Measurements from ENCODE around the gene PGM5.
"Not testable (repeated sequence)": the region's sequence is repeated elsewhere in the genome, so short reads cannot be mapped to it uniquely, and the experiment has no call there.

The PGM5 gene

DNA sequence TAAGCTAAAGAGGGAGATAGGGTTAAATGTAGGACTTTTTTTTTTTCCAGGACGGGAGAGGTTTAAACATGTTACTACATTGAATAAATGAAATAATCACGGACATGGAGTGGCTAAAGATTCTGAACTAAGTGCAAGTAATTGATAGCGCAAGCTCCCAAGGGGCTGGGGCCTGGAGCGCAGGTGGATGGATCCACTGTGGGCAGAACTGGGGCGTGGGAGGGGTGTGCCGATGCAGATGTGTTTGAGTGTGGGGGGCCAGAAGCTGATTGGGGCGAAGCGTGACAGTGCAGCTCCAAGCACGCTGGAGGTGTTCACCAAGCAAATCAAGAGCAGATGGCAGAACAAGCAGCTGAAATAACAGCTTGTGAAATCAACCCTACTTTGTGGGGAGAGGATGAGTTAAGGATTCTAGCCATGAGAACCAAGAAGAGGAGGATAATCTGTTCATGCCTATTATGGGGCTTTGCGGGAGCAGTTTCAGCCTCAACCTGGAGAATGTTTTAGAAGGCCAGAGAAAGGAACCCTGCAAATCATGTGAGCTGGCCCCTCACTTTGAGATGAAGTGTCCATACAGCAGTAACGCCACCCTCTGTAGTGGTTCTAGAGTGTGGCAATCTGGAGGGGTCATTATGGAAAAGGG, 25.8 kb upstream of the PGM5 start:
- not testable (repeated sequence) for H3K27me3 ChIP-seq (ENCODE audit: low read length); H3F3A ChIP-seq (ENCODE audit: insufficient read depth); H3K4me2 ChIP-seq (ENCODE audit: low read depth, low read length, poor library complexity, severe bottlenecking); H4K20me1 ChIP-seq (ENCODE audit: low read depth, low read length); H3K9me3 ChIP-seq (ENCODE audit: insufficient read depth, low read length); H3K36me3 ChIP-seq (ENCODE audit: low read length); H3K27ac ChIP-seq (ENCODE audit: low read depth, low read length); H2AFZ ChIP-seq (ENCODE audit: low read depth, low read length, severe bottlenecking); H3K4me3 ChIP-seq (ENCODE audit: insufficient read depth, low read length, poor library complexity, severe bottlenecking); H3K79me2 ChIP-seq (ENCODE audit: insufficient read depth, low read length); H3K9me2 ChIP-seq (replicated peaks; ENCODE audit: insufficient read depth, low read length); H3K9ac ChIP-seq (ENCODE audit: low read length)

DNA sequence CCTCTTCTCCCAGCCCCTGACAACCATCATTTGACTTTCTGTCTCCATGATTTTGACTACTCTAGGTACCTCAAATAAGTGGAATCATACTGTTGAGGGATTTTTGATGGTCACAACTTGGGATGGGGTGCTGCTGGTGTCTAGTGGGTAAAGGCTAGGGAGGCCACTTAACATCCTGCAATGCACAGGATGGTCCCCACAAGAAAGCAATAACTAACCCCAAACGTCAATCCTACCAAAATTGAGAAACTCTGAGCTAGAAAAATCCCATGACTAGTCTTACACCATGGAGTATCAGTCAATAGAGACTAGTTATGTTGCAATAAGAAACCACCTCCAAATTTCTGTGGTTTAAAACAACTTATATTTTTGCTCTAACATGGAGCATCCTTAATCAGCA, 24.3 kb upstream of the PGM5 start:
- H2AFZ ChIP-seq (ENCODE audit: low read depth, low read length, severe bottlenecking); H3K79me2 ChIP-seq (ENCODE audit: insufficient read depth, low read length); H3K9me3 ChIP-seq (ENCODE audit: insufficient read depth, low read length); H3K27ac ChIP-seq (ENCODE audit: low read depth, low read length); H3K4me2 ChIP-seq (ENCODE audit: low read depth, low read length, poor library complexity, severe bottlenecking); H3K4me3 ChIP-seq (ENCODE audit: insufficient read depth, low read length, poor library complexity, severe bottlenecking); H4K20me1 ChIP-seq (ENCODE audit: low read depth, low read length); H3K27me3 ChIP-seq (ENCODE audit: low read length); H3K9ac ChIP-seq (ENCODE audit: low read length); H3F3A ChIP-seq (ENCODE audit: insufficient read depth); H3K9me2 ChIP-seq (replicated peaks; ENCODE audit: insufficient read depth, low read length); H3K36me3 ChIP-seq (ENCODE audit: low read length): not testable (repeated sequence)

DNA sequence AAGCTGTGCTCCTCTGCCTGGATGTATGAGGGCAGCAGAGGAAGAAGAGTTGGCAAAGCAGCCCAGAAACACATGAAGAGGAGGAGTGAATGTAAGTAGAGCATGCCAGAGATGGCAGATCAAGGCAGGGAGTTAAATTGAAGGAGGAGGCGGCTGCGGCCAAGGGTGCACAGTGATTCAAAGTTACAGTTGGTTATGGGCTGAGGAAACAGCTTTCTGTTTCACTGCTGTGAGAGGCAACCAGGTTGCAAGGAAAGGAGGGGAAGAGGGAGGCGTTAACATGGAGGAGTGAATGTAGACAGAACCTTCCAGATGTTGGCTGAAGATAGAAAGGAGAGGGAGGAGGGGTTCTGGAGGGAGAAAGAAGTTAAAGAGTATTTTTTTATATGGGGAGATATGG, 20.5 kb upstream of the PGM5 start:
- H4K20me1 ChIP-seq (ENCODE audit: low read depth, low read length); H3K36me3 ChIP-seq (ENCODE audit: low read length); H3K4me3 ChIP-seq (ENCODE audit: insufficient read depth, low read length, poor library complexity, severe bottlenecking); H3K9me3 ChIP-seq (ENCODE audit: insufficient read depth, low read length); H3K27me3 ChIP-seq (ENCODE audit: low read length); H3K4me2 ChIP-seq (ENCODE audit: low read depth, low read length, poor library complexity, severe bottlenecking); H3K79me2 ChIP-seq (ENCODE audit: insufficient read depth, low read length); H2AFZ ChIP-seq (ENCODE audit: low read depth, low read length, severe bottlenecking); H3K9me2 ChIP-seq (replicated peaks; ENCODE audit: insufficient read depth, low read length); H3K9ac ChIP-seq (ENCODE audit: low read length); H3K27ac ChIP-seq (ENCODE audit: low read depth, low read length); H3F3A ChIP-seq (ENCODE audit: insufficient read depth): not testable (repeated sequence)

DNA sequence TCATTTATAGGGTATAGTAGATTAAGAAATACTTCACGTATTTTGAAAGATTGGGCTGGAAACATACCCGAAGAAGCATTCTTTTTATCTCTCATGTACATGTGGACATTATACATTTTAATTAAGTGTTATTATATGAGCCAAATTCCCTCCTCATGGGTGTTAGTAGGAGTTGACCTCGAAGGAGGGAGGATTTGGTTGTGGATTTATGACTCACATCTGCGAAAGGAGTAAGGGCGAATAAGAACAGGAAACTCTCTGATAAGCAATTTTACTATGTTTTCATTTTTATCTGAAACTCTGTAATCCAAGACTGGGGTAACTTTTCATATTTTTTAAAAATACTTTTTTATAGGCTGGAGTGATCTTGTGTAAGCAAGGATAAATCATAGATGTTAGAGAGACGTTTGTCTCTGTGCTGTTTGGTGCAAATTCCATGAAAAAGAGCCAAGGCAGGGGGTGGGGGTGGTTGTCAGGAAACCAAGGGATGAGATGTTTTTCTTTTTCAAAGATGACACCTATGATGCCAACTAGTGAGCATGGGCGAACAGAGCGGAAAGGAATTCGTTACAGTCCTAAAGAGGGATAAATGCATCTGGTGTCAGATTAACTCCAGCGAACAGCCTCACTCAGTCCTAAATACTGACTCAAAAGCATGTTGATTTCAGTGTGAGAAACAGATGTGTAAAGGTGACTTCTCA, 19.6 kb upstream of the PGM5 start:
- not testable (repeated sequence) for H3K79me2 ChIP-seq (ENCODE audit: insufficient read depth, low read length); H3F3A ChIP-seq (ENCODE audit: insufficient read depth); H3K9ac ChIP-seq (ENCODE audit: low read length); H3K36me3 ChIP-seq (ENCODE audit: low read length); H3K9me2 ChIP-seq (replicated peaks; ENCODE audit: insufficient read depth, low read length); H3K4me3 ChIP-seq (ENCODE audit: insufficient read depth, low read length, poor library complexity, severe bottlenecking); H3K4me2 ChIP-seq (ENCODE audit: low read depth, low read length, poor library complexity, severe bottlenecking); H2AFZ ChIP-seq (ENCODE audit: low read depth, low read length, severe bottlenecking); H4K20me1 ChIP-seq (ENCODE audit: low read depth, low read length); H3K27me3 ChIP-seq (ENCODE audit: low read length); H3K27ac ChIP-seq (ENCODE audit: low read depth, low read length); H3K9me3 ChIP-seq (ENCODE audit: insufficient read depth, low read length)

DNA sequence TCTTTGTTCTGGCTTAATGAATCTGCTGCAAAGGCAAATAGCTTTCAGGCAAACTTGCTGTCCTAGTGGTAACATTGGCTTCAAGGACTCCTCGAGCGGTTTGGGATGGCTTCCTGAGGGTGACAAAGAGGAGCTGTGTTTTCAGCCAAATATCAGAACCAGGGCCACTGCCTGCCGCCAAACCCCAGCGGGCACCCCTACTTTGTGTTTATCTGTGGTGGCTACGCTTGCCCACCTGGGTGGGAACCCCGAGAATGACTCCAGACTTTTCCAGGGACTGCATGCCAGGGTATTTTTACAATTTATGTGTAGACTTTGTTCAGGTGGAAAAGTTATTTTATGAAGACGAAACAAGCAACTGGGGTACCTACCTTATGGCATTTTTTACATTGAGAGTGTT, 18.4 kb upstream of the PGM5 start:
- not testable (repeated sequence) for H3K4me2 ChIP-seq (ENCODE audit: low read depth, low read length, poor library complexity, severe bottlenecking); H3K9me3 ChIP-seq (ENCODE audit: insufficient read depth, low read length); H3K9ac ChIP-seq (ENCODE audit: low read length); H3K4me3 ChIP-seq (ENCODE audit: insufficient read depth, low read length, poor library complexity, severe bottlenecking); H3K27ac ChIP-seq (ENCODE audit: low read depth, low read length); H3K79me2 ChIP-seq (ENCODE audit: insufficient read depth, low read length); H2AFZ ChIP-seq (ENCODE audit: low read depth, low read length, severe bottlenecking); H3K9me2 ChIP-seq (replicated peaks; ENCODE audit: insufficient read depth, low read length); H3K36me3 ChIP-seq (ENCODE audit: low read length); H4K20me1 ChIP-seq (ENCODE audit: low read depth, low read length); H3F3A ChIP-seq (ENCODE audit: insufficient read depth); H3K27me3 ChIP-seq (ENCODE audit: low read length)

DNA sequence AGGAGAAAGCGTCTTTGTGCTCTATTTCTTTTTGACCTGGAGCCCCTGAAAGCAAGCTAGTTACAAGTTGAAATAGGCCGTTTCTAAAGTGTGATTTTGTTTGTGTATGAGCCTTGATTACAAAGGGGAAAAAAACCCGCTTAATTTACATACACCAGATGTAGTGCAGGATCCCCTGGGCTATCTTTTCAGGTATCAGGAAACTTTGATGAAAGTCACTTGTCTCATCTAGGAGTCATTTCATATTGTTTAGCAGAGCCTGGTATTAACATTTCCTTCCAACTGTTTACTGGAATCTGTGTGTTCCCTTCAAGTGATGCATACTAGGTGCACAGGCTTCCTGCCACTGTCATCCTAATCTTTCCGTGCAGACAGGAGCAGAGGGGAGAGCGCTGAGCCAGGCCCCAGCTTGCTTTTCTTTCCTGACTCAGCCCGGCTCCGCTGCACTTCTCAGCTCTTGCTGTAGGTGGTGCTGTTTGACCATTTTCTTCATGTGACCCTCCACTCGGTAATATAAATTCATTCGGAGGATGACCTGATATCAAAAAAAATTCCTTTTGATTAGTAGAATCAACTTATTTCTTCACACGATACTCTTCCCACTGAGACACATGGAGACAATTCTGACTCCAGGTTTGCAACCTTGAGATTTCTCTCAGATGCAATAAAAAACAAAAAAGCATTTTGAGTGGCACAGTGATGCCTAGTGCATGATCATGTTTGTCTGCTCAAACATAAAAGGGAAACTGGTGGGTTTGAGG, 14.0 kb upstream of the PGM5 start:
- H3K4me2 ChIP-seq (ENCODE audit: low read depth, low read length, poor library complexity, severe bottlenecking); H3K79me2 ChIP-seq (ENCODE audit: insufficient read depth, low read length); H3F3A ChIP-seq (ENCODE audit: insufficient read depth): not testable (repeated sequence)

DNA sequence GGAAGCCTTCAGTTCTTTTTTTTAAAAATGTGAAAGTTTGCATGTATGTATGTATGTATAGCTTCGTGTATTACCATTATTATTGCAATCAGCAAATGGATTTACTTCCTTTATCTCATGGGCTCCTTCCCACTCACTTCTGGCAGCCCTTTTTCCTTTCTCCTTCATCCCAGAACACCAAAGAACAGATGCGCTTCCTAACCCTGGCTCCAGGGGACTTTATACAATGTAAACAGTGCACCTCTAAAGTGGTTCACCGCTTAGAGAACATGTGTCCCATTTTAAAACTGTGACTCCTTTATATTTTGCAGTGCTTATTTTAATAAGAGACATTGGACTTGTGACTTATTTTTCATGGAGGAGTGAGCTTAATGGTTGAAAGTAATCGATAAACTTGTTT, 13.2 kb upstream of the PGM5 start:
- H3K9me2 ChIP-seq (replicated peaks; ENCODE audit: insufficient read depth, low read length); H3K36me3 ChIP-seq (ENCODE audit: low read length); H2AFZ ChIP-seq (ENCODE audit: low read depth, low read length, severe bottlenecking); H3K9me3 ChIP-seq (ENCODE audit: insufficient read depth, low read length); H3K9ac ChIP-seq (ENCODE audit: low read length); H3K27me3 ChIP-seq (ENCODE audit: low read length); H3K4me3 ChIP-seq (ENCODE audit: insufficient read depth, low read length, poor library complexity, severe bottlenecking); H3K4me2 ChIP-seq (ENCODE audit: low read depth, low read length, poor library complexity, severe bottlenecking); H3K79me2 ChIP-seq (ENCODE audit: insufficient read depth, low read length); H3F3A ChIP-seq (ENCODE audit: insufficient read depth); H4K20me1 ChIP-seq (ENCODE audit: low read depth, low read length); H3K27ac ChIP-seq (ENCODE audit: low read depth, low read length): not testable (repeated sequence)

More for the DNA sequence above, 14.0 kb upstream of the PGM5 start:
- H3K9me2 ChIP-seq (replicated peaks; ENCODE audit: insufficient read depth, low read length); H2AFZ ChIP-seq (ENCODE audit: low read depth, low read length, severe bottlenecking); H3K9ac ChIP-seq (ENCODE audit: low read length); H3K4me3 ChIP-seq (ENCODE audit: insufficient read depth, low read length, poor library complexity, severe bottlenecking); H3K9me3 ChIP-seq (ENCODE audit: insufficient read depth, low read length); H4K20me1 ChIP-seq (ENCODE audit: low read depth, low read length); H3K27me3 ChIP-seq (ENCODE audit: low read length); H3K27ac ChIP-seq (ENCODE audit: low read depth, low read length); H3K36me3 ChIP-seq (ENCODE audit: low read length): not testable (repeated sequence)

DNA sequence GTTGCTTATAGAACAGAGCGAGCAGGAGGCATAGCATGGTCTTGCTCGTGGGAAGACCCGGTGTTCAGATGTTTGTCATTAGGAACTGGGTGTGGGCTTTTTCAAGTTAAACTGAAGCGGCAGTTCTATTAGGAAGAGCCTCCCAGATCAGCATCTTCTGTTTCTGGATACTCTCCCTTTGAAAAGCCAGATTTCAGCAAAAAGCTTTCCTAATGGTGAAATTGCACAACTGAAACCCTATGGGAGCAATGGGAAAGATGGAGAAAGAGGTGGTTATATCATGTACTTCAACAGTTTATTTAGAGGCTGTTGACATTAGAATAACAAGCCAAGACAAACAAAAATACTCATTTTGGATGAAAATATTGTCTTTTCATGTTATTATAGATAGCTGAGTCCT, 12.4 kb upstream of the PGM5 start:
- not testable (repeated sequence) for H2AFZ ChIP-seq (ENCODE audit: low read depth, low read length, severe bottlenecking); H4K20me1 ChIP-seq (ENCODE audit: low read depth, low read length); H3K9ac ChIP-seq (ENCODE audit: low read length); H3K27me3 ChIP-seq (ENCODE audit: low read length); H3K27ac ChIP-seq (ENCODE audit: low read depth, low read length); H3K4me3 ChIP-seq (ENCODE audit: insufficient read depth, low read length, poor library complexity, severe bottlenecking); H3K79me2 ChIP-seq (ENCODE audit: insufficient read depth, low read length); H3K9me2 ChIP-seq (replicated peaks; ENCODE audit: insufficient read depth, low read length); H3K36me3 ChIP-seq (ENCODE audit: low read length); H3F3A ChIP-seq (ENCODE audit: insufficient read depth); H3K4me2 ChIP-seq (ENCODE audit: low read depth, low read length, poor library complexity, severe bottlenecking); H3K9me3 ChIP-seq (ENCODE audit: insufficient read depth, low read length)
